RWPE1 (cell line): ENCODE results near the gene CHRNA3.

Source experiments
- CTCF ChIA-PET: fragments of 350-600 bp; sonication (Branson Sonifier 250); formaldehyde crosslinking; extraction: SDS; loops from one replicate; lab custom pipeline; 2021; lab: Yijun Ruan, JAX
- POLR2A ChIA-PET: fragments of 400-600 bp; formaldehyde crosslinking; extraction: SDS; loops from one replicate; lab custom pipeline; 2020; ENCODE audit warnings: antibody characterized with exemption; ENCODE audit not compliant: low non-redundant PET; lab: Yijun Ruan, JAX
- DNase-seq: peaks from one replicate; pipeline ENCODE4 v3.0.0; 2012; ENCODE audit warnings: low spot score
- H3K27ac ChIP-seq: fragments of 450-650 bp; 2 replicates; pipeline ENCODE4 v1.5.1; 2017
- CTCF ChIP-seq: fragments of 450-650 bp; conservative IDR thresholded peaks from 2 replicates; pipeline ENCODE4 v1.5.1; 2017; ENCODE audit warnings: low read depth, mild to moderate bottlenecking

The CHRNA3 gene

DNA sequence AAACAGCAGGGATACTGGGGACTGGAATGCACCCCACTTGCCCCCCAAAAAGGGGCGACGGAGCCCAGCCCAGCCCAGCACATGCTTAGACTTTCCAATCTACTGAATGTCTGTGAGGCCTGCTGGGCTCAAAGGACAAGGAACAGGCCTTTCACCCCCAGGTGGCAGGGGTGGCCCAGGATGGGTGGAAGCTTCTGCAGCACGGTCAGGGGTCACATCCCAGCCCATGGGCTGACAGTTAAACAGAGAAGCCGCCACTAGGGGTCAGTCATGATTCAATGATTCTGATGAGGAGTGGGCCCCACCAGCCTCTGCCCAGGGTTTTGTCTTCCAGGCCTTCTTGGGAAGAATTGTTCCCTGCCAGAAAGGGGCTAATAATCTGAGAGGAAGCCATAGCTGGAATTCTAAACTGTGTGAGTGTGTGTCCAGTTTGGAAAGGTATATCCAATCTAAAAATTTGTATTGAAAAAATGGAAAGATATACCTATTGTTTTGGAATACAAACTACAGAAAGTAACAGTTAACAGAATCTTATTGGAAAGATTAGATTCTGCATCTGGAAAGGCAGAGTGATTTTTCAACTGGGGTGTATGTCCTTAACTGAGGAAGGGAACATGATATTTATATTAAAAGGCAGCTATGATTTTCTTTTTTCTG, 18.0 kb upstream of the CHRNA3 start:
- CTCF ChIA-PET, result interaction anchor here (0.6 to 2.0 kb wide), 9 partner anchors 13 to 100 kb away, joined by 3 to 8 read pairs (median 4); partner anchors contain the start of gene CHRNA3
- no peak overlapping the region for H3K27ac ChIP-seq
- DNase-seq, result peak; percentile 73
- peak; percentile 56 for TF ChIP-seq CTCF
- POLR2A ChIA-PET, result no interaction called here

DNA sequence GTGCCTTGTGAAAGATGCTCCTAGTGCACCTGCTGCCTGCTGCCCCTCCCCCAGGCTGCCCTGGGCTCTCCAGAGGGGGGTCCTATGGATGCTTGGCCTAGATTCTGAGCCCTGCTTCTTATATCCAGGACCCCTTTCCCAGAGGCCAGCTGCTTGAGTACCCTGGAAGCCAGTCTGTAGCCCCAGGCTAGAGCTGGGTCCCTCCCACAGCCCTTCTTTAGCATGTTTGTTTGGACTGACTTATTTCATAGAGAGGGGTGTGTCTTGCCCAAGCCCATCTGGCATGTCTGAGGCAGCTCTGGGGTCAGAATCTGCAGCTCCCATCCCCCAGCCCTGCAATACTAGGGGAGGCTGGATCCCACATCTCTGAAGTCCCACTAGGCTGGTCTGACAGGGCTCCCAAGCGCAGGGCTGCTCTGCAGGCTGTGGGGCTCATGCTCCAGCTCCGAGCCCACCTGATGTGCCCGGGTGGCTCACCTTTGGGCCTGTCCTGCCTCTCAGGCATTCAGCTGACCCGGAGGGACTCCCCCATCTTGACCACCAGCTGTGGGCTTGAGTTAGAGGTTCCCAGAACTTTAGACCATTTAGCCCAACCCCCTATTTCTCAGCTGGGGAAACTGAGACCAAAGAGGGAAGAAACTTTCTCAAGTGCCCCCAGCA, 17.1 kb upstream of the CHRNA3 start:
- DNase-seq, result no peak
- H3K27ac ChIP-seq, result no peak overlapping the region
- CTCF ChIA-PET, result interaction anchor here (0.6 to 2.0 kb wide), 8 partner anchors 12 to 105 kb away, joined by 3 to 8 read pairs (median 4); partner anchors contain the start of gene CHRNA3
- POLR2A ChIA-PET, result no interaction called here
- no peak for TF ChIP-seq CTCF

DNA sequence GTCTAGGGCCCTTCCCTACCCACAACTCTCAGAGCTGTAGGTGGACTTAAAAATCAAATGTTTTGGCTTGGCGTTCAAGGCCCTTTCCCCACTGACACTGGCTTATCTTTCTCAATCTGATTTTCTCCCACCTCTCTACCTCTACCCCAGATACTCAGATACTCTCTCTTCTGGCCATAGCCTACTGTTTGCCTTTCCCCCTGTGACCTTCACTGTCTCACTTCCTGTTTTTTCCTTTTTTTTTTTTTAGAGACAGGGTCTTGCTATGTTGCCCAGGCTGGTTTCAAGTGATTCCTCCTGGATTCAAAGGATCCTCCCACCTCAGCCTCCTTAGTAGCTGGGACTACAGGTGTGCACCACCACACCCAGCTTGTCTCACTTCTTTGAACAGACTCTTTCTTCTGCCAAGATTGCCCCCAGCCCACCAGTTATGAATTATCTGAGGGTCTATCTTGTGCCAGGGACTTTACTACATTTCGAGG, 15.6 kb upstream of the CHRNA3 start:
- CTCF ChIA-PET, result interaction anchor here (0.6 kb wide), 1 partner anchor 536 kb away, joined by 4 read pairs; no protein-coding TSS in a partner anchor
- POLR2A ChIA-PET, result no interaction called here
- no peak for TF ChIP-seq CTCF
- no peak for DNase-seq
- no peak overlapping the region for H3K27ac ChIP-seq

- no peak for DNase-seq
- ChIA-PET CTCF (interaction anchor here (0.7 kb wide), 1 partner anchor 522 kb away, joined by 3 read pairs; no protein-coding TSS in a partner anchor), POLR2A (no interaction called here)
- no peak for TF ChIP-seq CTCF
- no peak overlapping the region for H3K27ac ChIP-seq
These were observed 14.6 kb upstream of the CHRNA3 start for GRCh38 chr15:78635346-78635745.

- H3K27ac ChIP-seq, result no peak overlapping the region
- TF ChIP-seq CTCF, result no peak
- CTCF ChIA-PET, result interaction anchor here (0.7 kb wide), 1 partner anchor 46 kb away, joined by 3 read pairs; no protein-coding TSS in a partner anchor
- POLR2A ChIA-PET, result interaction anchor here (0.6 kb wide), 1 partner anchor 15 kb away, joined by 3 read pairs; no protein-coding TSS in a partner anchor
- no peak for DNase-seq
These were observed 13.7 kb upstream of the CHRNA3 start for GRCh38 chr15:78634210-78635145.
